SKM-1 treated with dmso at 0.1 percent for 144 hours (cell line): ENCODE data around the gene SLC7A1.
"Not testable (repeated sequence)": the region's sequence is repeated elsewhere in the genome, so short reads cannot be mapped to it uniquely, and the experiment has no call there.

Experiments
- DNase-seq: peaks from one replicate; lab custom pipeline; 2025; ENCODE audit not compliant: unreplicated experiment; lab: John Stamatoyannopoulos, UW

SLC7A1 gene

GRCh38 chr13:29595380-29596063 lies at the start of gene SLC7A1:
Gene SLC7A1 (minus strand): TSS chr13:29595688. CDS start chr13:29536188, 59,500 bp downstream.
- DNase-seq = peak; percentile 81

- no peak for DNase-seq
These were observed 45.2 kb upstream of the SLC7A1 start for GRCh38 chr13:29640665-29641064.

- DNase-seq = not testable (repeated sequence)
These were observed 41.3 kb upstream of the SLC7A1 start for GRCh38 chr13:29636831-29637230.

- no peak for DNase-seq
These were observed 29.5 kb upstream of the SLC7A1 start for GRCh38 chr13:29624997-29625396.

GRCh38 chr13:29621841-29622240 lies 26.4 kb upstream of the SLC7A1 start:
- DNase-seq = no peak

- DNase-seq = no peak
These were observed 25.7 kb upstream of the SLC7A1 start for GRCh38 chr13:29621051-29621800.

GRCh38 chr13:29619995-29620394 lies 24.5 kb upstream of the SLC7A1 start:
- DNase-seq = no peak

GRCh38 chr13:29613101-29613500 lies 17.6 kb upstream of the SLC7A1 start:
- DNase-seq = no peak

- DNase-seq = no peak
These were observed 12.0 kb upstream of the SLC7A1 start for GRCh38 chr13:29607465-29607864.

- DNase-seq = no peak
These were observed 10.5 kb upstream of the SLC7A1 start for GRCh38 chr13:29605860-29606526.

- no peak for DNase-seq
These were observed 2.8 kb upstream of the SLC7A1 start for GRCh38 chr13:29598321-29598720.

GRCh38 chr13:29597706-29598105 lies 2.2 kb upstream of the SLC7A1 start:
- DNase-seq = no peak

- DNase-seq = no peak
These were observed 1.8 kb upstream of the SLC7A1 start for GRCh38 chr13:29597246-29597645.

GRCh38 chr13:29596064-29596418 lies 553 bp upstream of the SLC7A1 start:
- no peak for DNase-seq

GRCh38 chr13:29594710-29595379 lies 643 bp downstream of the SLC7A1 start:
- DNase-seq = peak; percentile 3

- DNase-seq = peak; percentile 41
These were observed 1.2 kb downstream of the SLC7A1 start for GRCh38 chr13:29594303-29594709.

- DNase-seq = no peak
These were observed 1.7 kb downstream of the SLC7A1 start for GRCh38 chr13:29593605-29594297.

- no peak for DNase-seq
These were observed 4.2 kb downstream of the SLC7A1 start for GRCh38 chr13:29591310-29591709.

GRCh38 chr13:29589967-29590366 lies 5.5 kb downstream of the SLC7A1 start:
- DNase-seq = no peak

- no peak for DNase-seq
These were observed 6.3 kb downstream of the SLC7A1 start for GRCh38 chr13:29589234-29589633.

GRCh38 chr13:29587645-29588044 lies 7.8 kb downstream of the SLC7A1 start:
- DNase-seq = no peak
